Embryonic facial prominence (tissue), 1 donor: ENCODE data around the gene NOXO1.
"Not testable (repeated sequence)": the region's sequence is repeated elsewhere in the genome, so short reads cannot be mapped to it uniquely, and the experiment has no call there.

ENCODE experiments used
- DNase-seq: peaks from one replicate; pipeline ENCODE4 v3.0.0-alpha.2; 2016; ENCODE audit errors: extremely low spot score

Gene NOXO1

GRCh38 chr16:1962161-1963153 lies 18.8 kb downstream of the NOXO1 start:
- not testable (repeated sequence) for DNase-seq

GRCh38 chr16:1961651-1962067 lies 19.6 kb downstream of the NOXO1 start:
- DNase-seq, result no peak

GRCh38 chr16:1960665-1961630 lies 20.3 kb downstream of the NOXO1 start:
- DNase-seq, result no peak

GRCh38 chr16:1959269-1960039 lies 21.8 kb downstream of the NOXO1 start, which contains the start of gene NDUFB10:
NDUFB10 (plus strand) TSS chr16:1959538; CDS start chr16:1959625, 87 bp downstream.
- DNase-seq, result peak; percentile 55

- no peak for DNase-seq
Observed at GRCh38 chr16:1958715-1959268, 22.5 kb downstream of the NOXO1 start.

GRCh38 chr16:1958143-1958491 lies 23.2 kb downstream of the NOXO1 start:
- not testable (repeated sequence) for DNase-seq

GRCh38 chr16:1957434-1958142 lies 23.7 kb downstream of the NOXO1 start:
- not testable (repeated sequence) for DNase-seq

- DNase-seq, result no peak
Observed at GRCh38 chr16:1953734-1954133, 27.5 kb downstream of the NOXO1 start.

- no peak for DNase-seq
Observed at GRCh38 chr16:1950559-1950958, 30.7 kb downstream of the NOXO1 start.

- DNase-seq, result no peak
Observed at GRCh38 chr16:1950047-1950446, 31.2 kb downstream of the NOXO1 start.

- no peak for DNase-seq
Observed at GRCh38 chr16:1949507-1949906, 31.8 kb downstream of the NOXO1 start.

- DNase-seq, result no peak
Observed at GRCh38 chr16:1947369-1947670, 33.9 kb downstream of the NOXO1 start.

GRCh38 chr16:1946495-1947368 lies 34.5 kb downstream of the NOXO1 start:
- DNase-seq, result no peak

GRCh38 chr16:1945559-1946391 lies 35.5 kb downstream of the NOXO1 start:
- no peak for DNase-seq

- no peak for DNase-seq
Observed at GRCh38 chr16:1944612-1945199, 36.6 kb downstream of the NOXO1 start.

- DNase-seq, result peak; percentile 94
Observed at GRCh38 chr16:1942810-1943726, 38.2 kb downstream of the NOXO1 start, which contains the start of gene MSRB1. MSRB1 (minus strand) TSS chr16:1943199; CDS start chr16:1943156, 43 bp downstream.
